ENCODE data around the gene PCAT7.

GRCh38 chr9:94603259-94604160 is 48.6 kb downstream of the PCAT7 start:
- no peak for TF ChIP-seq ZSCAN18 (CRISPR knock-in tag; IDR thresholded peaks at IDR 0.05)
- no peak for TF ChIP-seq CREB1 (CRISPR knock-in tag; IDR thresholded peaks at IDR 0.05)
- TF ChIP-seq JUN (CRISPR knock-in tag; IDR thresholded peaks at IDR 0.05), result no peak
- TF ChIP-seq ATF3 (CRISPR knock-in tag; conservative IDR thresholded peaks at IDR 0.05), result no peak
- no peak for TF ChIP-seq PRDM15 (CRISPR knock-in tag; IDR thresholded peaks at IDR 0.05)
- TF ChIP-seq CTCF (IDR thresholded peaks at IDR 0.05), result peak; percentile 64; the same call in 1 of the 2 replicates
- no peak for TF ChIP-seq USF1 (CRISPR knock-in tag; IDR thresholded peaks at IDR 0.05)
- no peak for TF ChIP-seq AFF4 (CRISPR knock-in tag; IDR thresholded peaks at IDR 0.05; ENCODE audit: borderline replicate concordance)
- no peak for TF ChIP-seq MLX (CRISPR knock-in tag; IDR thresholded peaks at IDR 0.05)
- TF ChIP-seq MAX (CRISPR knock-in tag; IDR thresholded peaks at IDR 0.05), result 0 out of 2 replicates have a peak, but pooled peaks have one; percentile 23
- TF ChIP-seq ATF2 (CRISPR knock-in tag; IDR thresholded peaks at IDR 0.05; ENCODE audit: borderline replicate concordance, low read depth), result no peak
- no peak for TF ChIP-seq ZNF281 (CRISPR knock-in tag; IDR thresholded peaks at IDR 0.05)
- no peak for TF ChIP-seq GABPB1 (CRISPR knock-in tag; IDR thresholded peaks at IDR 0.05)
- no peak for TF ChIP-seq SP1 (CRISPR knock-in tag; conservative IDR thresholded peaks at IDR 0.05)

Measured in WTC11 (cell line).